ENCODE measurements around the gene SIN3A. TPM values are rescaled to one million over a fixed set of nuclear protein-coding genes. Genes with fewer than 3 reads are reported as not detected.

SIN3A gene
- total and polyA plus RNA-seq, 4 donors: 7.6 to 67.9 (median 40.6) TPM

Small RNAs within 50 kb of the gene (microRNA-seq; reads per million reads assigned to microRNA genes)
- gene MIR631: 0 reads per million in 2 donors

Other genes with a start within 250 kb of the SIN3A start
- 10 to 100 TPM; 24.6 to 26.8 TPM for gene C15orf39, start 249.8 kb downstream of the SIN3A start, total RNA-seq
- gene C15orf39, start 249.8 kb downstream of the SIN3A start, polyA plus RNA-seq: 1 to 10 TPM; 8.1 to 8.6 TPM
- gene GOLGA6C, start 193.4 kb downstream of the SIN3A start, total RNA-seq: not detected
- not detected for gene GOLGA6C, start 193.4 kb downstream of the SIN3A start, polyA plus RNA-seq
- under 1 TPM in 1 of 2 donors, not detected in 1; 0.12 TPM for gene GOLGA6D, start 168.9 kb downstream of the SIN3A start, total RNA-seq
- gene GOLGA6D, start 168.9 kb downstream of the SIN3A start, polyA plus RNA-seq: under 1 TPM in 1 of 2 donors, not detected in 1; 0.08 TPM
- 10 to 100 TPM; 27.0 to 32.8 TPM for gene COMMD4, start 115.6 kb downstream of the SIN3A start, total RNA-seq
- gene COMMD4, start 115.6 kb downstream of the SIN3A start, polyA plus RNA-seq: 100 to 1,000 TPM in 1 of 2 donors, 10 to 100 TPM in 1; 45.6 to 136 TPM
- 10 to 100 TPM; 15.4 to 45.5 TPM for gene NEIL1, start 104.7 kb downstream of the SIN3A start, total RNA-seq
- gene NEIL1, start 104.7 kb downstream of the SIN3A start, polyA plus RNA-seq: 10 to 100 TPM in 1 of 2 donors, 1 to 10 TPM in 1; 7.9 to 80.4 TPM
- gene MAN2C1, start 83.1 kb downstream of the SIN3A start, total RNA-seq: 100 to 1,000 TPM; 198 to 257 TPM
- 100 to 1,000 TPM in 1 of 2 donors, 10 to 100 TPM in 1; 49.2 to 768 TPM for gene MAN2C1, start 83.1 kb downstream of the SIN3A start, polyA plus RNA-seq
- gene PTPN9, start 127.6 kb upstream of the SIN3A start, total RNA-seq: 10 to 100 TPM; 25.0 to 37.9 TPM
- gene PTPN9, start 127.6 kb upstream of the SIN3A start, polyA plus RNA-seq: 10 to 100 TPM in 1 of 2 donors, 1 to 10 TPM in 1; 9.8 to 17.1 TPM
- gene SNUPN, start 174.0 kb upstream of the SIN3A start, total RNA-seq: 10 to 100 TPM; 16.3 to 20.9 TPM
- 10 to 100 TPM; 17.9 to 18.7 TPM for gene SNUPN, start 174.0 kb upstream of the SIN3A start, polyA plus RNA-seq
- 10 to 100 TPM; 35.2 to 46.1 TPM for gene IMP3, start 188.5 kb upstream of the SIN3A start, total RNA-seq
- gene IMP3, start 188.5 kb upstream of the SIN3A start, polyA plus RNA-seq: 10 to 100 TPM; 38.7 to 47.0 TPM
- gene SNX33, start 196.2 kb upstream of the SIN3A start, total RNA-seq: 10 to 100 TPM; 30.9 to 59.5 TPM
- 10 to 100 TPM in 1 of 2 donors, 1 to 10 TPM in 1; 6.3 to 26.7 TPM for gene SNX33, start 196.2 kb upstream of the SIN3A start, polyA plus RNA-seq

Data from aorta (tissue), 4 donors.